ENCODE data around the gene PRKCB.

DNA sequence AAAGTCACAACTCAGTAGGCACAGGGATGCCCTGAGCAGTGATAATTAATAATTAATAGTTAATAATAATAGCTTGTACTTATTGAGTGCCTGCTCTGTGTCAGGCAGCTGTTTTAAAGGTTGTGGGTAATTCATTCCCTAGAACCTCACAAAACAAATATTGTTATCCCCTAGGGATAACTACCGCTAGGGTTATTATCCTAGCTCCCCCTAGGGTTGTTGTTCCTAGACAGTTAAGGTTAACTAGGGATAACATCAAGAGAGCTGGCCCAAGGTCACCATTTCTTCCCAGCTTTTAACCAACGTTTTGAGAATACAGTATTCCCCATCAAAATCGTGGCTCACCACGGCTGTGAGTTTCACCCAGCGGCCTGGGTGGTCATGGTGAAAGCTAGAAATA is 180.1 kb downstream of the PRKCB start:
- TF ChIP-seq POLR2A (IDR thresholded peaks at IDR 0.05; ENCODE audit: low read length) (no peak), GATA1 (IDR thresholded peaks at IDR 0.05; ENCODE audit: low read depth, low read length) (no peak)
